Measurements from ENCODE around the gene TFIP11.

- TF ChIP-seq CTCF (IDR thresholded peaks at IDR 0.05) (no peak), EZH2phosphoT487 (IDR thresholded peaks at IDR 0.05) (no peak), EZH2 (IDR thresholded peaks at IDR 0.05) (no peak)
Observed at GRCh38 chr22:26513838-26514237, 1.6 kb upstream of the TFIP11 start.
